RKO (cell line): ENCODE results near the gene ARHGAP8.

Source experiments
- DNase-seq: peaks from one replicate; pipeline ENCODE4 v3.0.0-alpha.2; 2016; ENCODE audit warnings: low spot score

ARHGAP8 gene

GRCh38 chr22:44802956-44803355 lies 50.6 kb downstream of the ARHGAP8 start:
- DNase-seq: no peak

GRCh38 chr22:44804327-44804726 lies 52.0 kb downstream of the ARHGAP8 start:
- no peak for DNase-seq

GRCh38 chr22:44805711-44806110 lies 53.3 kb downstream of the ARHGAP8 start:
- no peak for DNase-seq

DNA sequence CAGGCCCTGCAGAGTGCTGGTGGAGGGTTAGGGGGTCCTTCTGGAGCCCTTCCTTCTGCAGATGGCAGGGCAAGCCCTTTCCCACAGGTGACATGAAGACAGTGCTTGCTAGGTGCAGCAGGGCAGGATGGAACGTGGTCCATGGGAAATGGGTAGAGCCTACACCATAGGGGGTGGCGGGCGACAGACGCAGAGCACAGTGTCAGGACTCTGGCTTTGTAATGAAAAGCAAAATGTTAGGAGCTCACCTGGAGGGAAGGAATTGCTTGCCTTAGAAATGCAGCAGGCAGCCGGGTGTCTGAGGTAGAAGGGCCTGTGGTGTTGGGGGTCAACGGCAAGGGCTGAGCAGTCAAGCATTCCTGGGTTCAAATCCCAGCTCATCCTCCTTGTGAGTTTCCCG lies 54.9 kb downstream of the ARHGAP8 start:
- no peak for DNase-seq

GRCh38 chr22:44807915-44808690 lies 55.7 kb downstream of the ARHGAP8 start:
- DNase-seq: no peak

DNA sequence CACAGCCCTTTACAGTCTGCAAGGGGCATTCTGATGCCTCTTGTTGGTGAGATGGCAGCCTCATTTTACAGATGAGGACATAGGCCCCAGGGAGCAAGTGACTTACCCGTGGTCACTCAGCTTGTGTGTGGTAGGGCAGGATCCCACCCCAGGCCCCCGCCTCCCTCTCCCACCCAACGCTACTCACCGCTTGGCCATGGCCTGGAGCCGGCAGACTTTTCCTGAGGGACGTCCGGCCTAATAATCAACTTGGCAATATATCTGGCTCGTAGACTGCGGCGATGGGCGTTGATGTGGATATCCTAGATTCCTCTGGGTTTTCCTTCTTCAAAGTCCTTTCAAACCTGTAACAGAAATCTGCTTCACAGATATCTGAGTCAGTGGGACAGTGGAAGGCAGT lies 57.1 kb downstream of the ARHGAP8 start:
- DNase-seq: no peak

- DNase-seq: no peak
Measured at GRCh38 chr22:44811141-44811540, 58.8 kb downstream of the ARHGAP8 start.

DNA sequence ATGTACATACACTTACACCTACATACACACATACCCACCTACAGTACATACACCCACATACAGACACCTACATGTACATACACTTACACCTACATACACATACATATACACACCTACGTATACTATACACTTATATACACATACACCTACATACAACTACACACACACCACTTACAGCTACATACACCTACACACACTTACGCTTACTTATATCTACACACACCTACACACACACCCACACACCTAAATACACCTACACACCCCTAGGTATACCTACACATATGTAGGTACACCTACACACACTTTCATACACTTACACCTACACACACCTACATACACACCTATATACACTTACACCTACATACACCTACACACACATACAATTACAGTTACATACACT lies 61.0 kb downstream of the ARHGAP8 start:
- DNase-seq: no peak

- DNase-seq: no peak
Measured at GRCh38 chr22:44814266-44815098, 62.1 kb downstream of the ARHGAP8 start.

DNA sequence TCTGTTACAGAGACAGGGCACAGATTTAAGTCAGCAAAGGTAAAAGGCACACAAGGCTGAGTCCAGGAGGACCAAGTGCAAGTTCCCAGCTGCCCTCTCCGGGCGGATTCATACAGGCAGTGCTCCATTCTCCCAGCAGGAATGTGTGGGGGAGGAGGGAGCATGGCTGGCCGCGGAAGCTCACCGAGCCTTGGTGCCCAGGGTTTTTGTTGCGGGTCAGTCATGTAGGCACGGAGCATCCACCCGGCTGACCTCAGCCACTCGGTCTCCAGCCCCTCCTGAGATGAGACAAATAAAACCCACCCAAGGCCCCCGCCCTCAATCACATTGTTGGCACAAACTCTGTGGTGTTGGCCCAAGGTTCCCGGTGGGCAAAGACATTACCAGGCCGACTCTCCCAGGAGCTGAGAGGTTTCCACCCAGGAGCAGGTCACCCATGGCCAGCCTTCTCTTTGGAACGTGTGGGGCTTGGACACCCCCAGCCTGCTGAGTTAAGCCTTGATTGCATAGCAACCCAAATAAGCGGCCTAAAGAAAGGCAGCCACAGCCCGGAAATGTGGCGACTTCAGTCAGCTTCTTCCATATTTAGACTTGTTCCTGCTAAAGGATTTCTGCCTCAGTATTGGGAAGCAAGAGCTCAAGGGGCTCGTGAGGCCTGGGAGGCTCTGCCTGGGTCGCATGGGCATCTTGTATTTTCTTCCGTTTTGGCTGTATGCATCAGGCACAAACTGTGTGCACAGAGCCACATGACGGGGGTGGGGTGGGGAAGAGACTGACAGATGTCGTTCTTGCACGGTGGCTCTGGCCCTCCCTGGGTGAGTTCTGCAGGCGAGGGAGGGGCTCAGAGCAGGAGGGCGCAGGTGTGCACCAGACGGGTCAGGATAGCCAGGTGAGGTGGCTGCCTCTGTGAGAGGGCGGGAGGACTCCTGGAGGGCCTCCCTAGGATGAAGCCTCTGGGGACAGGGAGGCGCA lies 63.0 kb downstream of the ARHGAP8 start:
- DNase-seq: no peak

DNA sequence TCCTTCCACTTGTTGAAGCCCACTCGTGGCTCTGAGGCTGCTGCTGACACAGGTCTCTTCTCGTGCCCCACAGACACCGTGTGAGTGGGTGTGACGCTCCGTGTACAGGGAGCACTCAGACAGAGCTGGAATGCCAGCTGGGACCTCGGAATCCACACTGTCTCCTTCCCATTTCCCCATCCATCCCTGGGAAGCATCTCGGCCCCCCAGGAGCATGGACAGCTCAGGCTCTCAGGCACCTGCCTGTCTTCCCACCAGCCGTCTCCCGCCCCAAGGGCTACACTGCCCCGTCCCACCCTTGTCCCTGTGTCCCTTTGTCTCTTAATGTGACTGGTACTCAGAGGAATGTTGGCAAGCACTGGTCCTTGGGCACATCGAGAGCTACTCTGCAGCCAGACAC lies 63.8 kb downstream of the ARHGAP8 start:
- DNase-seq: no peak

- DNase-seq: no peak
Measured at GRCh38 chr22:44818727-44819126, 66.4 kb downstream of the ARHGAP8 start.

DNA sequence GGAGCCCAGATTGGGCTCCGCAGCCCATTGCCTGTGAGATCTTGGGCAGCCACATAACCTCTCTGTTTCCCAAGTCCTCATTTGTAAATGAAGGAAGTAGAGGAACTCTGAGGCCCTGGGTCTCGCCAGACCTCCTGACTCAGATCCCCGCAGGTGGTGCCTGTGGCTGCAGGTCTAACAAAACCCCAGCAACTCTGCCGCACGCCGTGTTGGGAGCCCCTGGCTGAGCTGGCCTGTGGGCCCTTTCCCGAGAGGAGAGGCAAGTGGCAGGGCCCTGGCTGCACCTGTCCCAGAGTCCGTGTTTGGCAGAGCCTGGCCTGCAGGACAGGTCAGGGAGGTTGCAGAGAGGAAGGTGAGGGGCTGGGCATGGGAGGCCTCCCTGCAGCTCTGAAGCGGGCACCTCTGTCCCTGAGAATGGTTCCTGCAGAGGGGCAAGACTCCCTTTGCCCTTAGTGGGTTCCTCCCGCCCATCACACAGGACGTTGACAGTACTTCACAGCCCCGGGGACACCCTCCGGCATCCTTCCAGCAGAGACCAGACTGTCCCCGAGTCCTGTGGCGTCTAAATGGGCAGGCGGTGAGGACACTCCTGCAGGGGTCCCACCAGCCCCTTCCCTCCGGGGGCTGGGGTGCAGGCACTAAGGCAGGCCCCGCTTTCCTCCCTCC lies 67.7 kb downstream of the ARHGAP8 start:
- no peak for DNase-seq

GRCh38 chr22:44821741-44822475 lies 69.5 kb downstream of the ARHGAP8 start:
- DNase-seq: no peak

- DNase-seq: no peak
Measured at GRCh38 chr22:44822534-44822933, 70.2 kb downstream of the ARHGAP8 start.

DNA sequence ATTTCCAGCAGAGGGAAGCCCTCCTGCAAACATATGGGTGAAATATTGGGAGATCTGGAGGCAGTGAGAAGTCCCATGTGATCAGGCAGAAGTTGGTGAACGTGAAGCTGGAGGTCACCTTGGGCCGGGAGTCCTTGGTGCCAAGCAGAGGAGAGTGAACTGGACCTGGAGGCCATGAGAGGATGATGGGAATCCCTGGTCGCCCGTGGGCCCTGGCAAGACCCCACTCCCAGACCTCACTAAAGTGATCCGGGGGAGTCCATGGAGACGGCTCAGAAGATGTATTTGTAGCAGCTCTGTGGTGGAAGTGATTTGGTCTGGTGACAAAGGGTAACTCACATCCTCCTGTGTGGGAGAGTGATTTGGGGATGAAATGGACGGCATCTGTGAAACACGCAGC lies 71.0 kb downstream of the ARHGAP8 start:
- no peak for DNase-seq

- DNase-seq: no peak
Measured at GRCh38 chr22:44823806-44824205, 71.4 kb downstream of the ARHGAP8 start.

DNA sequence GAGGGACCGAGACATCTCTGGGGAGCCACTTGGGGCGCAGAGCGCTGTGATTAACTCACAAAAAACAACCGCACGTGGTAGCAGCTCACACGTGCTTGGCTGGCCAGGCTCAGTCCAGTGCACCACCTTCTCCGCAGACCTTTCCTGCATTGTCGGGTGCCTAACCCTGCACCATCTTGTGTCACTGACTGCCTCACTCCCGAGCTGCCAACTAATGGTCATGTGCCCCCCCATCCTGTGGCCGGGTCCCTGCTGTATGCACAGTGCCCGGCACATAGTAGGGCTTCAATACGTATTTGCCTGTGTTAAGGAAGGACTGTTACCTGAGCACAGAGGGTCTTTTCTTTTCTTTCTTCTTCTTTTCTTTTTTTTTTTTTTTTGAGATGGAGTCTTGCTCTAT lies 71.9 kb downstream of the ARHGAP8 start:
- no peak for DNase-seq

- DNase-seq: no peak
Measured at GRCh38 chr22:44825310-44826150, 73.2 kb downstream of the ARHGAP8 start.

DNA sequence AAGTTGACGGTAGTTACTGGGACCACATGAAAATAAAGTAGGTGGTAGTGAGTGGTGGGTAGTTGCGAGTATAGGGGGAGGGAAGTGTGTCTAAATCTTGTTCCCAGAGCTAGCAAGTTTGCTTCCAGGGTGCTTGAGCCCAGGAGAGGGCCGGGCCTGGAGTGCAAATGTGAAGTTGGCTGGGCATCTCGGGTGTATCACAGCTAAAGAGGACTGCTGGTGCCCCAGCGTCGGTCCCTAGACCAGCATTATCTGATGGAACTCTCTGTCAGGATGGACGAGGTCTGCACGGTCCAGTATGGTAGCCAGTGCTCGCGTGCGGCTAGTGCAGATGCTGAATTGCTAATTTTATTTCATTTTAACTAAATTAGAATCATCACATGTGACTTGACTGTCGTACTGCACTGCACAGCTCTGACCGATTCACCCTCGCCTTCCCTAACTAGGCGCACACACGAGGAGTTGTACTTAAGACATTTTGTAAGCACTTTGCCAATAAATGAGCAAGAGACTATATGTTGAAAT lies 75.4 kb downstream of the ARHGAP8 start:
- no peak for DNase-seq
